ENCODE data around the gene TRIM15. TPM values are rescaled to one million over a fixed set of nuclear protein-coding genes. Genes with fewer than 3 reads are reported as not detected.
A peak's percentile ranks its signal among the peaks of the same experiment; 100 is the strongest.

The TRIM15 gene
- total RNA-seq, 1 experiment from 2014 or later = 0.20 TPM

DNA sequence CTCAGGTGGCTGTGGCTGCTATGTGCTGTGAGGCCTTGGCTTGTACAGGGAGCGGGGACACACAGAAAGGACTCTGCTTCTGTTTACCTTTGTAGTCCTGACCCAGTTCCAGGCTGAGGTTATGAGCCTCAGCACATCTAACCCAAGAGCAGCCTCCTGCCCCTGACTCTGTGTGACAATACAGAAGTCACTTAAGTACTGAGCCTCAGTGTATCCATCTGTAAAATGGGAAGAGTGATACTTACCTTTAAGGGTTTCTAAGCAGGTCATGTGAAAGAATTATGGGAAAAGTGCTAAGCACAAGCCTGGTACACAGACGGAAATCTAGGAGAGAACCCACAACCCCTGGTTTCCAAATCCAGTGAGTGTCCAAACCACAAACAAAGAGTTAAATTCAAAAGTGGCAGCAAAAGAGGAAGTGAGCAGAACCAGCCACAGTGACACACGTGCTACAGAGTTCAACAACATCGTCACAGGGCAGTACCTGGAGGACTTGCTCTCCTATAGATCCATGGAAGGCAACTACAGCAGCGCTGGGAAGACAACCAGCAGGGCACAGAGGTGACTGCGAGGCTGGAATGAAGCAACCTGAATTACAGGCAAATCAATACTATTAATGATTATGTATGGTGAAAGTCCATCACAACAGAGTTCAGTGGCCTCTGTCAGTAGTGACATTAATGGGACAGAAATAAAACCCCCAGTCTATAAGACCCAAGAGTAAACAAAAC is 37.4 kb downstream of the TRIM15 start:
- Histone ChIP-seq H3K4ac (ENCODE audit: low read depth, low read length) (no peak overlapping the region), H2BK5ac (ENCODE audit: insufficient read length, low read length) (no peak overlapping the region), H4K91ac (ENCODE audit: insufficient read length, low read depth, low read length) (no peak overlapping the region), H3K4me2 (ENCODE audit: insufficient read depth, insufficient read length, low read length) (no peak overlapping the region), H3K79me1 (ENCODE audit: insufficient read depth, low read depth, low read length, poor library complexity, severe bottlenecking) (no peaks in the 10 kb centered on the region), H3K14ac (ENCODE audit: insufficient read depth, low read length) (no peak overlapping the region), H3K27me3 (ENCODE audit: insufficient read depth, low read length) (no peaks in the 10 kb centered on the region), H2BK15ac (ENCODE audit: low read depth, low read length) (no peak overlapping the region), H4K20me1 (ENCODE audit: control insufficient read depth, insufficient read depth, insufficient read length) (no peaks in the 10 kb centered on the region), H4K8ac (replicated peaks; ENCODE audit: insufficient read length, low read depth, low read length) (no peak overlapping the region), H3T11ph (ENCODE audit: low read length) (no peak overlapping the region), H3K18ac (ENCODE audit: insufficient read length, low read depth, low read length) (no peak overlapping the region), H2BK20ac (ENCODE audit: low read depth, low read length, poor library complexity, severe bottlenecking) (no peak overlapping the region), H3K79me2 (ENCODE audit: insufficient read depth, low read length) (peaks cover 1% of the 10 kb centered on the region; the same call in 1 of the 2 replicates), H4K5ac (ENCODE audit: insufficient read length, low read depth, low read length) (no peak overlapping the region), H3K23me2 (ENCODE audit: insufficient read length, low read depth, low read length, poor library complexity, severe bottlenecking) (no peaks in the 10 kb centered on the region), H3K27ac (ENCODE audit: insufficient read length, low read depth, low read length) (no peak overlapping the region), H2BK120ac (ENCODE audit: low read depth, low read length, poor library complexity, severe bottlenecking) (no peak overlapping the region), H3K9me3 (ENCODE audit: control insufficient read depth, low read depth, low read length) (no peaks in the 10 kb centered on the region), H2AFZ (ENCODE audit: low read length) (no peak overlapping the region), H3K23ac (ENCODE audit: insufficient read length, low read depth, low read length) (no peak overlapping the region), H2AK5ac (ENCODE audit: insufficient read length, low read length) (no peak overlapping the region), H3K4me1 (ENCODE audit: insufficient read depth, low read length) (0 out of 2 replicates have a peak, but pooled peaks cover 2% of the 10 kb centered on the region), H3K56ac (ENCODE audit: insufficient read length, low read depth, low read length) (no peak overlapping the region), H2BK12ac (ENCODE audit: insufficient read length, low read depth, low read length) (no peak overlapping the region), H3K9ac (ENCODE audit: extremely low read depth, insufficient read length, low read length) (no peak overlapping the region)
- Mint-ChIP-seq H3K27ac (0 out of 7 replicates have a peak overlapping the region, but pooled peaks of 1 of the 3 experiments have one; percentile 20), H3K4me3 (no peak overlapping the region), H3K36me3 (ENCODE audit: insufficient read depth in 1 of 3, low read depth in 3 of 3) (peaks cover 17 to 51% (median 40%) of the 10 kb centered on the region in 3 experiments; a peak in 6 of 7 replicates), H3K4me1 (peaks cover 8 to 25% of the 10 kb centered on the region in 2 experiments), H3K9me3 (no peaks in the 10 kb centered on the region), H3K27me3 (ENCODE audit: low read depth) (no peaks in the 10 kb centered on the region)
- TF ChIP-seq, protein P1, sequence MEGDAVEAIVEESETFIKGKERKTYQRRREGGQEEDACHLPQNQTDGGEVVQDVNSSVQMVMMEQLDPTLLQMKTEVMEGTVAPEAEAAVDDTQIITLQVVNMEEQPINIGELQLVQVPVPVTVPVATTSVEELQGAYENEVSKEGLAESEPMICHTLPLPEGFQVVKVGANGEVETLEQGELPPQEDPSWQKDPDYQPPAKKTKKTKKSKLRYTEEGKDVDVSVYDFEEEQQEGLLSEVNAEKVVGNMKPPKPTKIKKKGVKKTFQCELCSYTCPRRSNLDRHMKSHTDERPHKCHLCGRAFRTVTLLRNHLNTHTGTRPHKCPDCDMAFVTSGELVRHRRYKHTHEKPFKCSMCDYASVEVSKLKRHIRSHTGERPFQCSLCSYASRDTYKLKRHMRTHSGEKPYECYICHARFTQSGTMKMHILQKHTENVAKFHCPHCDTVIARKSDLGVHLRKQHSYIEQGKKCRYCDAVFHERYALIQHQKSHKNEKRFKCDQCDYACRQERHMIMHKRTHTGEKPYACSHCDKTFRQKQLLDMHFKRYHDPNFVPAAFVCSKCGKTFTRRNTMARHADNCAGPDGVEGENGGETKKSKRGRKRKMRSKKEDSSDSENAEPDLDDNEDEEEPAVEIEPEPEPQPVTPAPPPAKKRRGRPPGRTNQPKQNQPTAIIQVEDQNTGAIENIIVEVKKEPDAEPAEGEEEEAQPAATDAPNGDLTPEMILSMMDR (conservative IDR thresholded peaks at IDR 0.05) = no peak
- WGBS (ENCODE audit: extremely low coverage, insufficient read length, low lambda C conversion rate) = no CpG with 5 or more reads among the region's 6 CpGs
- no peak for DNase-seq

Data from H9 (cell line).